ENCODE measurements around the gene ZBTB8OS. TPM values are rescaled to one million over a fixed set of nuclear protein-coding genes. Genes with fewer than 3 reads are reported as not detected.

Gene ZBTB8OS
- total and polyA plus RNA-seq, 2 of the 8 experiments (the other 6 are each of a cell fraction or from before 2014, with no cell fraction given), result 68.0 to 74.2 TPM

DNA sequence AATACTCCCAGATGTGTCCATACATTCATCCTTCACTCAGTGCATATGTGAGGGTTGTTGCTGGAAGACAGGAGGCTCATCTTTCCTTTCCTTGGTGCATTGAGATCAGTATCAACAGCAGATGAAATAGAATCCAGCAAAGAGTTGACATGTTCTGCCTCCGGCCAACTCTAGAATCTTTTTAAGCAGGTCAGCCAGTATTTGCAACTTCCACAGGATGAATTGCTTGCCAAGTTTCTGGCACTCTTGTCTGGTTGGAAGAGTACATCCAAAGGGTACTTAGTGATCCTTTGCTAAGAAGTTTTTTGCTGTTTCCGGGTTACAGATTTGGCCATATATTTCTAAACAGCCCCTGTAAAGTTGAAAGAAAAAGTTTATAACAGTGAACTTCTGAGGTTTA is 31.2 kb upstream of the ZBTB8OS start:
- no peak overlapping the region for H4K8ac ChIP-seq (ENCODE audit: extremely low read depth, insufficient read depth, low read length)
- no peak overlapping the region for H3K14ac ChIP-seq (ENCODE audit: insufficient read length)
- H3K4me2 ChIP-seq (ENCODE audit: insufficient read depth in 1 of 2, low read depth in 2 of 2, low read length in 2 of 2), result no peak overlapping the region
- no peak overlapping the region for H4K91ac ChIP-seq (replicated peaks; ENCODE audit: insufficient read length, low read length)
- H2BK5ac ChIP-seq (ENCODE audit: low read depth, low read length), result no peak overlapping the region
- FAIRE-seq, result no peak
- no peaks in the 10 kb centered on the region for H3K79me1 ChIP-seq (ENCODE audit: low read depth, low read length)
- no peak overlapping the region for H2BK15ac ChIP-seq (ENCODE audit: low read length)
- no peaks in the 10 kb centered on the region for H3K4me1 ChIP-seq (replicated peaks in 1 of 4; ENCODE audit: control insufficient read depth in 3 of 4, insufficient read depth in 4 of 4, low read length in 3 of 4)
- no peak overlapping the region for H2AK5ac ChIP-seq (ENCODE audit: low read depth, low read length)
- 91% methylated on average over 2 of the region's 2 CpGs; no CpG with 5 or more reads in 1 of the 2 experiments for WGBS, 2 experiments (ENCODE audit: extremely low coverage in 1 of 2, insufficient coverage in 1 of 2, insufficient read length in 1 of 2, insufficient replicate concordance in 2 of 2, low coverage in 1 of 2, low lambda C conversion rate in 2 of 2, missing lambda C conversion rate in 1 of 2)
- no peaks in the 10 kb centered on the region for H3K79me2 ChIP-seq (ENCODE audit: control insufficient read depth in 1 of 2, insufficient read depth in 2 of 2, low read length in 2 of 2)
- H3K9ac ChIP-seq (replicated peaks in 1 of 4; ENCODE audit: extremely low read depth in 1 of 4, low read depth in 3 of 4, low read length in 3 of 4), result no peak overlapping the region
- H3K4me3 ChIP-seq (ENCODE audit: extremely low read depth in 1 of 4, insufficient read depth in 2 of 4, low read depth in 3 of 4, low read length in 4 of 4), result no peak overlapping the region
- no peak for DNase-seq (ENCODE audit: low read depth in 1 of 2, low spot score in 2 of 2)
- peaks cover 0 to 1% of the 10 kb centered on the region in 2 experiments for H4K20me1 ChIP-seq (replicated peaks in 1 of 2; ENCODE audit: control insufficient read depth in 1 of 2, insufficient read depth in 2 of 2, low read length in 2 of 2)
- H3K36me3 ChIP-seq (ENCODE audit: control insufficient read depth in 2 of 4, insufficient read depth in 4 of 4, low read length in 3 of 4), result peaks cover 26 to 91% (median 62%) of the 10 kb centered on the region in 4 experiments
- H2AFZ ChIP-seq (ENCODE audit: low read length), result no peak overlapping the region
- H2BK120ac ChIP-seq (replicated peaks; ENCODE audit: low read depth, low read length), result no peak overlapping the region
- POLR2A ChIA-PET (ENCODE audit: partially characterized antibody), result interaction anchor here (0.6 to 15.0 kb wide), 4 partner anchors 6 to 92 kb away, joined by 3 to 124 read pairs (median 16); no protein-coding TSS in a partner anchor
- no peak overlapping the region for H3K56ac ChIP-seq (replicated peaks; ENCODE audit: insufficient read length, low read depth, low read length)
- H3K4ac ChIP-seq (replicated peaks; ENCODE audit: insufficient read length, low read depth, low read length), result no peak overlapping the region
- no peak overlapping the region for H2BK12ac ChIP-seq (ENCODE audit: low read depth, low read length)
- H4K5ac ChIP-seq (ENCODE audit: insufficient read length, low read depth, low read length), result no peak overlapping the region
- H3K23ac ChIP-seq (ENCODE audit: insufficient read length), result no peak overlapping the region
- CTCF ChIA-PET (ENCODE audit: partially characterized antibody), result no interaction called here
- no peaks in the 10 kb centered on the region for H3K27me3 ChIP-seq (replicated peaks in 1 of 4; ENCODE audit: control insufficient read depth in 3 of 4, extremely low read depth in 1 of 4, insufficient read depth in 3 of 4, low read length in 3 of 4)
- H3K18ac ChIP-seq (ENCODE audit: extremely low read depth, low read length), result no peak overlapping the region
- no peaks in the 10 kb centered on the region for H3K23me2 ChIP-seq (ENCODE audit: low read depth, low read length)
- no peak overlapping the region for H3K27ac ChIP-seq (ENCODE audit: low read depth, low read length)
- no peak overlapping the region for H2BK20ac ChIP-seq (ENCODE audit: low read length)
- no peaks in the 10 kb centered on the region for H3K9me3 ChIP-seq (ENCODE audit: insufficient read depth in 2 of 2, low read depth in 1 of 2, low read length in 1 of 2)
- TF ChIP-seq CHD2 (IDR thresholded peaks at IDR 0.05; ENCODE audit: low read length) (no peak), PHF8 (conservative IDR thresholded peaks at IDR 0.05; ENCODE audit: low read depth, low read length) (no peak), GTF2F1 (IDR thresholded peaks at IDR 0.05; ENCODE audit: borderline replicate concordance, low read depth, low read length) (no peak), EP300 (IDR thresholded peaks at IDR 0.05; ENCODE audit: borderline replicate concordance in 1 of 2, low read depth in 2 of 2, low read length in 2 of 2) (no peak), CREB1 (IDR thresholded peaks at IDR 0.05) (no peak), SIX5 (IDR thresholded peaks at IDR 0.05; ENCODE audit: low read depth, low read length) (no peak), ASH2L (IDR thresholded peaks at IDR 0.05; ENCODE audit: low read length) (no peak), ATF2 (IDR thresholded peaks at IDR 0.05; ENCODE audit: low read length) (no peak), SRF (IDR thresholded peaks at IDR 0.05; ENCODE audit: low read depth, low read length) (no peak), RNF2 (IDR thresholded peaks at IDR 0.05; ENCODE audit: borderline replicate concordance, low read depth, low read length, missing control alignments, poor library complexity, severe bottlenecking) (no peak), KDM1A (IDR thresholded peaks at IDR 0.05; ENCODE audit: borderline replicate concordance, low read length) (no peak), TAF7 (optimal IDR thresholded peaks at IDR 0.05; ENCODE audit: borderline replicate concordance, low read depth, low read length) (no peak), CEBPB (IDR thresholded peaks at IDR 0.05; ENCODE audit: low read depth, low read length) (no peak)

All from H1 (cell line).